NCI-H524 treated with DMSO at 0.1 percent for 48 hours (cell line): ENCODE data around the gene CAB39.

Source experiments
- DNase-seq: peaks from one replicate; lab custom pipeline; 2025; lab: John Stamatoyannopoulos, UW

CAB39 gene

DNA sequence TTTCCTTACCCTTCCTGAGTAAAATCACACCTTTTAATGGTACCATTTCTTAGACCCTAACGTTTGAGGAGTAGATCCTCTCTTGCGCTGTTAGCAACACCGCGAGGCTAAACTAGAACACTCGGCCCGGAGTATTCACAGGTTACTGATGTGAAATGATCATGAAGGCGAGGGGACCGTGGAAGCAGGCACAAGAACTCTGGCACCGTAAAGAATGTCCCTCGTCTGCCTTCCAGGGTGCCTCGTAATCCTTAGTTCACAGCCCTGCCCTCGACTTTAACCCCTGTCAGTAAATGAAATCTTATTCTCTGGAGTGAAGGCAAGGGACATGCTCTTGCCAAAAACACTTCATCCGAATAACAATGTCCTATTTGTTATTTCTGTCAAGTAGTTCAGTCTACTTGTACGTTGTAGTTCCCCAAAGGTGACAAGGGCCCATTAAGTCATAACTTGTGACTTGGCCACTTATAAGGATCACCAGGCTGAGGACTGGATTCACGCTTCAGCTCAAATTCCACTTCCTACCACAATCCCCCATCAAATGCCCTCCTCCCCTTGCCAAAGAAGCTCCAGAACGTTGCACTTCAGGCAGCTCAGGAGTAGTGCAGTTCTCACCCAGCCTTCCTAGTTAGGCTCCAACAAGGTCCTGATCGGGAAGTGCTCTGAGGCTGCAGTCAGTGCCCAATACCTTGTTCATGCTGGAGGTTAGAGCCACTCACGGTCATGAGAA lies 108.8 kb downstream of the CAB39 start:
- DNase-seq = no peak

GRCh38 chr2:230821991-230822520 lies 109.4 kb downstream of the CAB39 start:
- no peak for DNase-seq

DNA sequence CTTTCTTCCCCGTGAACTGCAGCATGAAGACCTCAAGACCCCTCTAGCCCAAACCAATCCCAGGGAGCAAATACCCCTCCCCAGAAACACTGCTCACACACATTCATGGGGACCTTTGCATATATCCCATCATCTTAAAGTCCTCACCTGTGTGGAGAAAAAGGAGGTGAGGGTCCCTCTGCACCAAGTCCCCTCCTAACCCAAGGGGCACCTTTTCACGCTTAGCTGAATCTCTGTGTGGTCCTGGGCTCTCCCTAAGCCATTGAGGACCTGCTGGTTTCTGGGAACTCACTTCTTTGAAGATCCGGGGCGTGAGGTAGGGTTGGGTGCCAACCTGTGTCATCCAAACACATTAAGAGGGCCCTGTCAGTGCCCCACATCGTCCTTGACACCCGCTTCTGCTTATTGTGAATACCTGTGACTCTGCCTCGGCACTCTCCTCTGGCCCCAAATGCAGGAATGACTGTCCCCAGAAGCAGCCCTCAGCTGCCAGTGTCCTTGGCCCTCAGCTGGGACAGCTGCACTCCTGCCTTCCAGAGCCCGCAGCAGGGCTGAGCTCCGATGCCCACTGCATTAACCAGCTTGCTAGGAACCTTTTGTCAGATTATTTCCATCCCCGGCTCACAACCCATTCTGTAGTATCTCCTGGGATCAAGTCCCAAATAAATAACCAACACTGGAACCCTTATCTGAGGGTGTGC lies 110.8 kb downstream of the CAB39 start:
- no peak for DNase-seq

DNA sequence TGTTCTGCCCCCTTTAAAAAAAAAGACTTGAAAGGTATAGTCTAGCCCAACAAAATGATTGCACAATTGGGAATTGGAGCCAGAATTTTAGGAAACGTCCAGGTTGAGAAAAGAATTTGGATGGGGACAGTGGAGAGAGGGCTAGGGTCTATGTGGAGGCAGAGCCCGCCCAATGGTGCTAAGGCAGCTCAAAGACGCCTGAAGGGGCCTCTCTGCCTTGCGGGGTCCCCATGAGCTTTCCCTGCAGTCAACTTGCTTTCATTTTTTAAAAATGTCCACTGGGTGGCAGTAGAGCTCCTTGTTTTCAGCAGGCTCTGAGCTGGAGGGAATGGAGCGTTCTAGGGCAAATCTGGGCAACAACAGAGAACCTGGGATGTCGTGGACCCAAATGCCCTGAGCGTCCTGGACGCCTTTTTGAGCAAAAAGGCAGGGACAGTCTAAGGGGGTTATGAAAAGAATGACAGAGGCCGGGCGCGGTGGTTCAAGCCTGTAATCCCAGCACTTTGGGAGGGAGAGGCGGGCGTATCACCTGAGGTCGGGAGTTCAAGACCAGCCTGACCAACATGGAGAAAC lies 111.8 kb downstream of the CAB39 start:
- peak; percentile 17 for DNase-seq

- no peak for DNase-seq
Measured at GRCh38 chr2:230825354-230825753, 112.7 kb downstream of the CAB39 start.

DNA sequence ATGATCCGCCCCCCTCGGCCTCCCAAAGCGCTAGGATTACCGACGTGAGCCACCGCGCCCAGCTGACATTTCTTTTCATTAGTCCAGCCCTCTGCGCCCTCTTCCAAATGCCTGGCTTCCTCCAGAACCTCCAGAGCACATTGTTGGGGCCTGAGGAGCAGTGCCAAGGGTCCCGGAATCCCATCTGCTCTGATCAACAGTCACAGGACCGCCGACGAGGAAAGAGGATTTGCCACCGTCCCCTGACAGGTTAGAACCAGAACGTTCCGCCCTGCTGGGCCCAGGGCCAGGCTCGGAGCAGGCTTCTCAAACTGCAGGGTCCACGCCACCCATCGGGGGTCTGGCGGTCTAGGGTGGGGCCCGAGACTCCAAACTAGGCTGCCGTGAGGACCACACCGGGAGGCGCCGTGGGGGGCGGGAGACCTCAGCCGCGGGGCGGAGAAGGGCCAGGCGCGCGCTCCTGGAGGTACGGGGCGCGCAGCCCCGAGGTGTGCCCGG lies 115.2 kb downstream of the CAB39 start:
- DNase-seq = no peak

- DNase-seq = no peak
Measured at GRCh38 chr2:230828272-230828961, 115.8 kb downstream of the CAB39 start.

- no peak for DNase-seq
Measured at GRCh38 chr2:230829293-230829692, 116.7 kb downstream of the CAB39 start.

DNA sequence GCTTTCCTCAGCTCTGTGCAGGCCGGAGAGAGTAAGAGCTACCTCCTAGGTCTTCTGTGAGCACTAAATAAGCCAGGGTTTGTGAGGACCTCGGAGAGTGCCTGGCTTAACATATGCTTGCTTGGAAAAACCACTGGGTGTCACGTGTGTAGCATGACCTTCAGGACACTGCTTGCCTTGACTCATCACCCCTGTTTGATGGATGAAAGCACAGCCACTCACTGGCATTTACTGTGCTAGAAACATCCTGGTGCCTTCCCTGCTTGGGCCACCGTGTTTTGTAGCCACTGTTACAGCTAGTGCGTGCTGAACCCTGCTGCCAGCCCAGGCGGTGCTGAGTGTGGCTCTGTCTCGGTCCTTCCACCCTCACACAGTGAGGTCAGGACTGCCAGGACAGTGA lies 117.3 kb downstream of the CAB39 start:
- no peak for DNase-seq

DNA sequence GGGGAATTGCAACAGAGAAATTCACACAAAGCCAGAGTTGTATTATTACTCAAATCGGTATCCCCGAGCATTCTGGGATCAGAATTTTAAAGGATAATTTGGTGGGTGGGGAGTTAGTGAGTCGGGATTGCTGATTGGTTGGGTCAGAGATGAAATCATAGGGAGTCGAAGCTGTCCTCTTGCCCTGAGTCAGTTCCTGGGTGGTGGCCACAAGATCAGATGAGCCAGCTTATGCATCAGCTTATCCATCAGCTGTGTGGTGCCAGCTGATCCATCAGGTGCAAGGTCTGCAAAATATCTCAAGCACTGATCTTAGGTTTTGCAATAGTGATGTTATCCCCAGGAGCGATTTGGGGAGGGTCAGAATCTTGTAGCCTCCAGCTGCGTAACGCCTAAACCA lies 117.8 kb downstream of the CAB39 start:
- DNase-seq = no peak

DNA sequence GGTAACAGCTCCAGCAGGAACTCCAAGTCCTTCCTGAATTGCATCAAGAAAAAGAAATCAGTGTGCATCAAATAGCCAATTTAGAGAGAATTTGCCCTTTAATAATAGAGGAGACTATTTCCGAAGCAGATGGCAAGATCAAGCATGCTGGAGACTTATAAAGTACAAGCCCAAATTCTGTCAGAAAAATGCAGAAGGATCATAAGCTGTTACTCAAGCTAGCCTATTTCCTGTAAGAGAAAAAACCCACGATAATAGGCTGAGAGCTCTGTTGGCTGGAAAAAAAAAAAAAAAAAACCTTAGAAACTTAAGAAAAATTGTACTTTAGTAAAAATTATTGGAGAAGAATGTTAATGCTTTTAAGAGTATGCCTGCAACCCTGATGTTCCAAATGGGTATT lies 127.7 kb downstream of the CAB39 start:
- no peak for DNase-seq

DNA sequence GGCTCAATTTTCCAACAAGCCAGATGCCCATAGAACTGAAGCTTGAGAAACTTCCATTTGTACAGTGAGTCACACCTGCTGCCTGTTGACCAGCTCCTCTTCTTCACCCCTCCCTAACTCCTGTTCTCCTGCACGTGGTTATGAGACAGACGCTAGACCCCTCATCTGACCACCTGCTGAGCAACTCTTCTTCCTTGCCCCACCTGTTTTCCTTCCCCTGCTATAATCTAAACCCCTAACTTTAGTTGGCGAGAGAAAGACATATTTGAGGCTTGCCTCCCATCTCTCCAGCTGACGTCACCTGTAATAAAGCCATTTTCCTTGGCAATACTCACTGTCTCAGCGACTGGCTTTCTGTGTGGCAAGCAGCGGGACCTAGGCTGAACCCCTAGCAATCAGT lies 129.8 kb downstream of the CAB39 start:
- peak; percentile 23 for DNase-seq

DNA sequence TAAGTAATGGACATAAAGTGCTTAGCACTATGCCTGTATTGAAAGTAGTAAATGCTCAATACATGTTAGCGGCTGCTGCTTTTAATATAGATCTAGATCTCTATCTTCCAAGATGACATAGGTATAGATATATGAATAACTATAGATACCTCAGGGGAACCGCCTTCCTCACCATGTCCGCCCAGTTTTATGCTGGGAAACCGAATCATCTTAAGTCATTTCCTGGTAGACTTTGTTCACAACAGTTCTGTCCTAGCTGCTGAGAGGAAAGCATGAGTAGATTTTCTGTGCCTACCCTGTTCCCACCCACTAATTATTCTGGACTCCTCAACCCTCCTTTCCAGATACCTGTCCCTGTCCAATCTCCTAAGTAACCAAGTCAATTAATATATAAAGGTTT lies 130.5 kb downstream of the CAB39 start:
- no peak for DNase-seq

GRCh38 chr2:230846360-230846759 lies 133.7 kb downstream of the CAB39 start:
- no peak for DNase-seq

GRCh38 chr2:230847883-230848388 lies 135.3 kb downstream of the CAB39 start:
- DNase-seq = no peak

- no peak for DNase-seq
Measured at GRCh38 chr2:230849633-230850357, 137.2 kb downstream of the CAB39 start.

- no peak for DNase-seq
Measured at GRCh38 chr2:230850358-230850658, 137.7 kb downstream of the CAB39 start.

DNA sequence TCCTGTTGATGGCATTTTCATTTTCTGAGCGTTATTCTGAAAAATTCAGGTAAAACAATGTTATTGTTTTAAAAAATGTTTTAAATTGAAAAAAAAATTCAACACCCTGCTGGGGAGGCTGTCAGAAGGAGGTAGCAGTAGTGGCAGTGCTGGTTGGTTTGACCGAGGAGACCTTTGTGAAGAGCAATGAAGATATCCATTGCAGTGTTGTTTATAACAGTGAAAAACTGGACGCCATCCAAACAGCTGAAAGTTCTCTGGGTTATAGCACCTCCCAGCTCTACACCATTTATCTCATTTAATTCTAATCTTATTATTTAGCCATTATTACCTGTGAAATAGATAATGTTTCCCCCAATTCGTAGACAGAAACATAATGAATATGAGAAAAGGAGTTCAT lies 139.5 kb downstream of the CAB39 start:
- no peak for DNase-seq

- DNase-seq = peak; percentile 18
Measured at GRCh38 chr2:230861552-230862255, 149.1 kb downstream of the CAB39 start.

DNA sequence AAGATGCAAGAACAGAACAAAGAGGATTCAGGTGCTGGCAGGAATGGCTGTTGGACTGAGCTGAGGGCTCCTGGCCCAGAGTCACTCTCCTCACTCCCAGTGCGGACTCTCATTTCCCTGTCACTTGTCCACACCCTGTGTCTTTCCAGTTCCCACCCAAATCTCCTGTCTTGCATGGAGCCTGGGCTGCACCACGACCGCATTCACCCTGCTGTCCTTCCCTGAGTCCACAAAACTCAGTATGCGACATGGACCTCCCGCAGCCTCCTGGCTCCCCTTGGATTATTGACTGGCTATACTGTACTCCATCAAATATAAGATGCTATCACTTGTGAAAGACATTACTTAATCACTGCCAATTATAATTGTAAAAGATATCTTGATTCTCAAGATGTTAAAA lies 149.7 kb downstream of the CAB39 start:
- no peak for DNase-seq

DNA sequence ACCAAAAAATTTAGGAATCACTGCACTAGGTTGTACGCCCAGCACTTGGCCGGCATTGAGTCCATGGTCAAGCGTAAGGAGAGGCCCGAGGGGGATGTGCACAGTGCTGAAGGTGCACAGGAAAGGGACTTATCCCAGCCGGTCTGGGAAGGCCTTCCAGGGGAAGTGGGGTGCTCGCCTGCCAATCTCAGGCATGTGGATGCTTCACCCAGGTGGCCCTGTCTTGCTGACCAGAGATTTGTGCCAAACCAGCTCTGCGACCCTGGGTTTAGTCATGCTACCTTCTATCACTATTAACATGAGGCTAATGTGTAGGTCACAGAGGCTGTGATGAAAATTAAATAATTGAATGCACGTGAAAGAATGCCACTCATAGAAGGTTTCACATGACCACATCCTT lies 150.4 kb downstream of the CAB39 start:
- DNase-seq = no peak
